Measurements from ENCODE around the gene STIM2. TPM values are rescaled to one million over a fixed set of nuclear protein-coding genes. Genes with fewer than 3 reads are reported as not detected.
"Not testable (repeated sequence)": the region's sequence is repeated elsewhere in the genome, so short reads cannot be mapped to it uniquely, and the experiment has no call there.

STIM2 gene
- total and polyA plus RNA-seq, 10 of the 15 experiments (the other 5 are each of a cell fraction or from before 2014, with no cell fraction given), result 4.7 to 41.5 (median 16.9) TPM

DNA sequence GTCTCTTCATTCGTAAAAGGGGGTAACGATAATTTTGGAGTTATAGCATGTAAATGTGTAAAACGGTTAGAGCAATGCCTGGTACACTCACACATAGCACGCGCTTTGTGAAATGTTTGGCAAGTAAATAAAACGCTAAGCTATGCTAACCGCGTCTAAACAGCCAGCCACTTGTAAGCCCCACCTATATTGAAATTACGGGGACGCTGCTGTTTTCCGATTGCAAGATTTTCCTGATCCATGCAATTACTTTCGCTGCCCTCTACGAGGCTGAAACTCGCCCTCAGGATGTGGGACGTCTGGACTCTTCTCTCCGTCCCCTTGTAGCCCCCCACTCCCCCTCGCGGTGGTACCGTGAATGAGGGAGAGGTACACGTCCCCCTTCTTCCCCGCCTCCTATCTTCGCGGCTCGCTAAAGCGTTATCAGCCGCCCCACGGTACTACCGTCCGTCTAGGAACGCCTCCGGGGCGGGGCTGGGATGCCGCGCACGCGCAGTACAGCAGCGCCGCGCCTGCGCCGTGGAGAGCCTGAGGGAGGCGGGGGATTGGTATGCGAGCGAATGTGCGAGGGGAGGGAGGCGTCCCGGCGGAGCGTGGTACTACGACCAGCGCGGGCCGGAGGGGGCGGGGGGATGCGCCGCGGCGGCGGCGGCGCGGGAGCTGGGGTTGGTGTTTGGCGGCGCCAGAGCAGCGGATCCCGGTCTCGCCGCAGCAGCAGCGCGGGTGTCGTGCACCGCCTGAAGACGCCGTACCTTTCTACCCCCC, at the start of gene STIM2 (continued):
- TF ChIP-seq, protein P1, sequence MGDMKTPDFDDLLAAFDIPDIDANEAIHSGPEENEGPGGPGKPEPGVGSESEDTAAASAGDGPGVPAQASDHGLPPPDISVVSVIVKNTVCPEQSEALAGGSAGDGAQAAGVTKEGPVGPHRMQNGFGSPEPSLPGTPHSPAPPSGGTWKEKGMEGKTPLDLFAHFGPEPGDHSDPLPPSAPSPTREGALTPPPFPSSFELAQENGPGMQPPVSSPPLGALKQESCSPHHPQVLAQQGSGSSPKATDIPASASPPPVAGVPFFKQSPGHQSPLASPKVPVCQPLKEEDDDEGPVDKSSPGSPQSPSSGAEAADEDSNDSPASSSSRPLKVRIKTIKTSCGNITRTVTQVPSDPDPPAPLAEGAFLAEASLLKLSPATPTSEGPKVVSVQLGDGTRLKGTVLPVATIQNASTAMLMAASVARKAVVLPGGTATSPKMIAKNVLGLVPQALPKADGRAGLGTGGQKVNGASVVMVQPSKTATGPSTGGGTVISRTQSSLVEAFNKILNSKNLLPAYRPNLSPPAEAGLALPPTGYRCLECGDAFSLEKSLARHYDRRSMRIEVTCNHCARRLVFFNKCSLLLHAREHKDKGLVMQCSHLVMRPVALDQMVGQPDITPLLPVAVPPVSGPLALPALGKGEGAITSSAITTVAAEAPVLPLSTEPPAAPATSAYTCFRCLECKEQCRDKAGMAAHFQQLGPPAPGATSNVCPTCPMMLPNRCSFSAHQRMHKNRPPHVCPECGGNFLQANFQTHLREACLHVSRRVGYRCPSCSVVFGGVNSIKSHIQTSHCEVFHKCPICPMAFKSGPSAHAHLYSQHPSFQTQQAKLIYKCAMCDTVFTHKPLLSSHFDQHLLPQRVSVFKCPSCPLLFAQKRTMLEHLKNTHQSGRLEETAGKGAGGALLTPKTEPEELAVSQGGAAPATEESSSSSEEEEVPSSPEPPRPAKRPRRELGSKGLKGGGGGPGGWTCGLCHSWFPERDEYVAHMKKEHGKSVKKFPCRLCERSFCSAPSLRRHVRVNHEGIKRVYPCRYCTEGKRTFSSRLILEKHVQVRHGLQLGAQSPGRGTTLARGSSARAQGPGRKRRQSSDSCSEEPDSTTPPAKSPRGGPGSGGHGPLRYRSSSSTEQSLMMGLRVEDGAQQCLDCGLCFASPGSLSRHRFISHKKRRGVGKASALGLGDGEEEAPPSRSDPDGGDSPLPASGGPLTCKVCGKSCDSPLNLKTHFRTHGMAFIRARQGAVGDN (IDR thresholded peaks at IDR 0.05), result peak; percentile 47; the same call in 1 of the 2 replicates
- no peak for TF ChIP-seq MYB (IDR thresholded peaks at IDR 0.05; ENCODE audit: borderline replicate concordance, low read depth, low read length)
- TF ChIP-seq, protein P2, sequence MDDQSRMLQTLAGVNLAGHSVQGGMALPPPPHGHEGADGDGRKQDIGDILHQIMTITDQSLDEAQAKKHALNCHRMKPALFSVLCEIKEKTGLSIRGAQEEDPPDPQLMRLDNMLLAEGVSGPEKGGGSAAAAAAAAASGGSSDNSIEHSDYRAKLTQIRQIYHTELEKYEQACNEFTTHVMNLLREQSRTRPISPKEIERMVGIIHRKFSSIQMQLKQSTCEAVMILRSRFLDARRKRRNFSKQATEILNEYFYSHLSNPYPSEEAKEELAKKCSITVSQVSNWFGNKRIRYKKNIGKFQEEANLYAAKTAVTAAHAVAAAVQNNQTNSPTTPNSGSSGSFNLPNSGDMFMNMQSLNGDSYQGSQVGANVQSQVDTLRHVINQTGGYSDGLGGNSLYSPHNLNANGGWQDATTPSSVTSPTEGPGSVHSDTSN (IDR thresholded peaks at IDR 0.05; ENCODE audit: insufficient replicate concordance, low read depth, low read length), result no peak
- TF ChIP-seq PML (IDR thresholded peaks at IDR 0.05; ENCODE audit: low read length), result peak; percentile 85
- TF ChIP-seq KDM1A (IDR thresholded peaks at IDR 0.05; ENCODE audit: borderline replicate concordance), result no peak
- TF ChIP-seq ZSCAN29 (IDR thresholded peaks at IDR 0.05), result peak; percentile 91

DNA sequence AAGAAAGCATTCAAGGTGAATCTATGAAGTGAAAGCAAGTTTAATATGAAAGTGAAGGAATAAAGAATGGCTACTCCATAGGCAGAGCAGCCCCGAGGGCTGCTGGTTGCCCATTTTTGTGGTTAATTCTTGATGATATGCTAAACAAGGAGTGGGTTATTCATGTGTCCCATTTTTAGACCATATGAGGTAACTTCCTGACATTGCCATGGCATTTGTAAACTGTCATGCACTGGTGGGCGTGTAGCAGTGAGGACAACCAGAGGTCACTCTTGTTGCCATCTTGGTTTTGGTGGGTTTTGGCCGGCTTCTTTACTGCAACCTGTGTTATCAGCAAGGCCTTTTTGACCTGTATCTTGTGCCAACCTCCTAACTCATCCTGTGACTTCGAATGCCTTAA, 49.1 kb upstream of the STIM2 start:
- ATAC-seq; H3K9me3 ChIP-seq (replicated peaks; ENCODE audit: control insufficient read depth, insufficient read depth, low read length); H3K27me3 ChIP-seq (replicated peaks in 1 of 2; ENCODE audit: control insufficient read depth in 2 of 2, insufficient read depth in 2 of 2, low read length in 1 of 2); RAD21 ChIA-PET (ENCODE audit: unreplicated experiment); H4K20me1 ChIP-seq (ENCODE audit: control insufficient read depth, insufficient read depth); BruUV-seq (replicated peaks); H3K9ac ChIP-seq (ENCODE audit: control insufficient read depth, insufficient read depth, low read length); H3K79me2 ChIP-seq (ENCODE audit: control insufficient read depth, insufficient read depth, low read length); H3K4me2 ChIP-seq (ENCODE audit: control insufficient read depth, insufficient read depth); DNase-seq (ENCODE audit: low read depth, low spot score); H2AFZ ChIP-seq (ENCODE audit: control insufficient read depth, low read depth, low read length); H3K4me1 ChIP-seq (ENCODE audit: control insufficient read depth, insufficient read depth, low read length); SMC1A ChIA-PET (ENCODE audit: uncharacterized antibody, unreplicated experiment); H3K27ac ChIP-seq (ENCODE audit: control insufficient read depth, insufficient read depth); in situ Hi-C loops (cut with MboI); H3K36me3 ChIP-seq (ENCODE audit: control insufficient read depth in 2 of 2, insufficient read depth in 2 of 2, low read length in 1 of 2); FAIRE-seq; intact Hi-C loops (cut with micrococcal nuclease; ENCODE audit: unreplicated experiment); POLR2A ChIA-PET; CTCF ChIA-PET; H3K4me3 ChIP-seq: not testable (repeated sequence)
- TF ChIP-seq RUNX3 (IDR thresholded peaks at IDR 0.05; ENCODE audit: low read length), result peak; percentile 17; the same call in 1 of the 2 replicates
- WGBS (ENCODE audit: insufficient coverage, insufficient replicate concordance, low lambda C conversion rate, missing lambda C conversion rate), result 21% methylated on average over 4 of the region's 4 CpGs

Data from GM12878 (cell line).